HFFc6 (cell line): ENCODE measurements around the gene STRN3. TPM values are rescaled to one million over a fixed set of nuclear protein-coding genes. Genes with fewer than 3 reads are reported as not detected.
A peak's percentile ranks its signal among the peaks of the same experiment; 100 is the strongest.

Experiments
- DNase-seq: peaks from one replicate; pipeline ENCODE4 v3.0.0-alpha.2; 2018
- H3K27ac Mint-ChIP-seq: 2 replicates; pipeline ENCODE4 v1.8.0; 2020; ENCODE audit warnings: mild to moderate bottlenecking, mixed read lengths
- H3K27me3 Mint-ChIP-seq: 2 replicates; pipeline ENCODE4 v1.8.0; 2021; ENCODE audit warnings: mild to moderate bottlenecking, moderate library complexity, mixed read lengths; ENCODE audit not compliant: insufficient read depth
- H3K36me3 Mint-ChIP-seq: 2 replicates; pipeline ENCODE4 v1.8.0; 2021; ENCODE audit warnings: low read depth, mixed read lengths
- H3K4me1 Mint-ChIP-seq: 2 replicates; pipeline ENCODE4 v1.8.0; 2020; ENCODE audit warnings: low read depth, mixed read lengths
- H3K4me3 Mint-ChIP-seq: 2 replicates; pipeline ENCODE4 v1.8.0; 2020; ENCODE audit warnings: mild to moderate bottlenecking, moderate library complexity, mixed read lengths
- H3K9me3 Mint-ChIP-seq: 2 replicates; pipeline ENCODE4 v1.8.0; 2020; ENCODE audit warnings: mild to moderate bottlenecking, mixed read lengths
- total RNA-seq, 6 experiments: library from RNA; stranded (reverse); fragmentation: NEBNext Ultra II Directional; extraction: Animal tissue kit (Norgen Biotek cat#: 25700); gene quantifications; 2 replicates in 1 of 6; 3 replicates in 5 of 6; pipeline ENCODE4 v1.2.3, GENCODE V29; 2021
- TF ChIP-seq, protein P1 (sequence below): fragments of 200-600 bp; sonication (generic); IDR thresholded peaks from 2 replicates; pipeline ENCODE4 v1.5.0; 2021; ENCODE audit warnings: antibody characterized with exemption, mild to moderate bottlenecking

Gene STRN3
- total RNA-seq, 6 experiments from 2014 or later = 34.5 to 40.6 (median 38.6) TPM

DNA sequence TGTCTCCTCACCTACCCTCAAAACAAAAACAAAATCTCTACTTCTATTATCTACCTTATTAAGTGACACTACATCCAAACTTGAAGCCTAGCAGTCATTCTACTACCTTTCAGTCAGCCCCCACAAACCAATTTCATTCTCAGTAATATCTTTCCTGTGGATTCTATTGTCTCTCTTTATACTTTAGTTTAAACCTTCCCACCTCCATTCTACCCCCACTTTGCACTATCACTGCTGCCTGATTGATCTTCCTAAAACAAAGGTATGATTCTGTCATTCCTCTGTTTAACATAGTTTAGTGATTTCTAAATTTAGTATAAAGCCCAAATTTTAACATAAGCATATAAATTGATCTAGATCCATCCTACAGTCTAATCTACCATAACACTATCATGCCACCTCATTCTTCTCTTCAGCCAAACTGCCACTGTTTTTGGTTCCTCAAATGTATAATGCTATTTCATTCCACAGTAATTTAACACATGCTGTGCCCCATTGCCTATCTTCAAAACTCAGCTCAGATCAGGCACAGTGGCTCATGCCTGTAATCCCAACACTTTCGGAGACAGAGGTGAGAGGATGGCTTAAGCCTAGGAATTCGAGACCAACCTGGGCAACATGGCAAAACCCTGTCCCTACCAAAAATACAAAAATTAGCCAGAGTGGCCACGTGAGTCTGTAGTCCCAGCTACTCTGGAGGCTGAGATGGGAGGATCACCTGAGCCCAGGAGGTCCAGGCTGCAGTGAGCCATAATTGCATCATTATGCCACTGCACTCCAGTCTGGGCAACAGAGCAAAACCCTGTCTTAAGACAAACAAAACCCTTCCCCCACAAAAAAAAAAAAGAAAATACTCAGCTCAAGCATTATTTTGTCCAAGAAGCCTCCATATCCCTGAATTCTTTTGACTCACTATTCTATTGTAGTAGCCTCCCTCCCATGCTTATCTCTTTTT, 3.1 kb upstream of the STRN3 start:
- DNase-seq = no peak
- H3K36me3 Mint-ChIP-seq = peaks cover 7% of the 10 kb centered on the region
- H3K4me1 Mint-ChIP-seq = peaks cover 51% of the 10 kb centered on the region
- H3K4me3 Mint-ChIP-seq = no peak overlapping the region
- H3K9me3 Mint-ChIP-seq = no peaks in the 10 kb centered on the region
- H3K27me3 Mint-ChIP-seq = no peaks in the 10 kb centered on the region; the same call in 1 of the 2 replicates
- H3K27ac Mint-ChIP-seq = no peak overlapping the region
- TF ChIP-seq, protein P1, sequence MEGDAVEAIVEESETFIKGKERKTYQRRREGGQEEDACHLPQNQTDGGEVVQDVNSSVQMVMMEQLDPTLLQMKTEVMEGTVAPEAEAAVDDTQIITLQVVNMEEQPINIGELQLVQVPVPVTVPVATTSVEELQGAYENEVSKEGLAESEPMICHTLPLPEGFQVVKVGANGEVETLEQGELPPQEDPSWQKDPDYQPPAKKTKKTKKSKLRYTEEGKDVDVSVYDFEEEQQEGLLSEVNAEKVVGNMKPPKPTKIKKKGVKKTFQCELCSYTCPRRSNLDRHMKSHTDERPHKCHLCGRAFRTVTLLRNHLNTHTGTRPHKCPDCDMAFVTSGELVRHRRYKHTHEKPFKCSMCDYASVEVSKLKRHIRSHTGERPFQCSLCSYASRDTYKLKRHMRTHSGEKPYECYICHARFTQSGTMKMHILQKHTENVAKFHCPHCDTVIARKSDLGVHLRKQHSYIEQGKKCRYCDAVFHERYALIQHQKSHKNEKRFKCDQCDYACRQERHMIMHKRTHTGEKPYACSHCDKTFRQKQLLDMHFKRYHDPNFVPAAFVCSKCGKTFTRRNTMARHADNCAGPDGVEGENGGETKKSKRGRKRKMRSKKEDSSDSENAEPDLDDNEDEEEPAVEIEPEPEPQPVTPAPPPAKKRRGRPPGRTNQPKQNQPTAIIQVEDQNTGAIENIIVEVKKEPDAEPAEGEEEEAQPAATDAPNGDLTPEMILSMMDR = no peak

DNA sequence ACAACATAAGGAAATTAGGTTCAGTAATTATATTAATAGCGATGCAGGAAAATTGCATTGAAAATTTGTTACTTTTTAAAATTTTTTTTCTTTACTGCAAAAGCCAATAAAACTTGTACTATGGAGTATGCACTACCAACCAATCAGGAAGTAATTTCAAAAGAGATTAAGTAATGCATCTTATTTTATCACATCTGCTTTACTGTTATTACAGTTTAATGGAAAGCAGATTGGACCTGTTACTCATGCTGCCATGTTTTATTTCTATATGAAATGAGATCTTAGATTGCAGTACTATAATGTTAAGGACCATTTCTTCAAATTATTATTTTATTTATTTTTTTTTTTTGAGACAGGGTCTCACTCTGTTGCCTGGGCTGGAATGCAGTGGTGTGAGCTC, 1.7 kb upstream of the STRN3 start:
- no peak for DNase-seq
- TF ChIP-seq, protein P1 = no peak
- peaks cover 51% of the 10 kb centered on the region for H3K4me1 Mint-ChIP-seq
- no peak overlapping the region for H3K27ac Mint-ChIP-seq
- H3K27me3 Mint-ChIP-seq = no peaks in the 10 kb centered on the region; the same call in 1 of the 2 replicates
- H3K36me3 Mint-ChIP-seq = peaks cover 7% of the 10 kb centered on the region
- no peaks in the 10 kb centered on the region for H3K9me3 Mint-ChIP-seq
- H3K4me3 Mint-ChIP-seq = peak overlapping the region; percentile 92

DNA sequence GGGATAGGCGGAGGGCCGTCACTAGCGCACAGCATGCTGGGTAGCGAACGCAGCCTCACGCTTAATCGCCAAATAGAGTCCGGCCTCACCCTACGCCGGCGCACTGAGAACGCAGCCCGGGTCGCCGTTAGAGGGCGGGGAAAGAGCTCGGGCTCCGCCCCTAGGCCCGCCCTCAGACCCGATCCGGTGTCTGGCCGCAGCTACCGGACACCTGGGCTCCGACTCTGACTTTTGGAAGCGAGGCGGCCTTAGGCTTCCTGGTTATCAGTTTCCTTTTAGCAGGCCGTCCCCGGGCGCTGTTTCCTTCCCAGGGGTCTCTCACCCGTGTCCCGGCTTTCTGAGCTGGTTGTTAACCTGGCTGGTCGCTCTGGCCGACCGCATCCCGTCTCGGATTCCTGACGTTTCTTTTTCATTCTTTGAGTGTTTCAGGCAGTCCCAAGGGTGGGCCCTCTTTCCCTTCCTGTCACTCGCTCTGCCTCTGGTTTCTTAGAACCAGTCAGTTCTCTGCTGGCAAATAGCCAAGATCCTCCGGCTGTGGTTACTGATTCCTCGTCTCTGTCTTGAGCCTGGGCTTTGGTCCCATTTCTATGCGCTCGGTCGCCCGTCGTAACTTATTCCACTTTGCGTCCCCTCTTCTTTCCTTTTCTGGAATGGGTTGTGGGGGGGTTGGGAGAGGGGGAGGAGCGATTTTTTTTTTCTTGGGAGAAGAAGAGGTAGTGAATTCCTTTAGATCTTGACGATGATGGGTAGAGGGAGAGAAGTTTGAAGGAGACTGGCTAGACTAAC, 464 bp upstream of the STRN3 start:
- DNase-seq = peak; percentile 98
- H3K27me3 Mint-ChIP-seq = no peaks in the 10 kb centered on the region; the same call in 1 of the 2 replicates
- peak overlapping the region; percentile 92 for H3K4me3 Mint-ChIP-seq
- TF ChIP-seq, protein P1 = peak; percentile 35; the same call in 1 of the 2 replicates
- peaks cover 50% of the 10 kb centered on the region for H3K4me1 Mint-ChIP-seq
- peaks cover 10% of the 10 kb centered on the region for H3K36me3 Mint-ChIP-seq
- peak overlapping the region; percentile 100 for H3K27ac Mint-ChIP-seq
- no peaks in the 10 kb centered on the region for H3K9me3 Mint-ChIP-seq

DNA sequence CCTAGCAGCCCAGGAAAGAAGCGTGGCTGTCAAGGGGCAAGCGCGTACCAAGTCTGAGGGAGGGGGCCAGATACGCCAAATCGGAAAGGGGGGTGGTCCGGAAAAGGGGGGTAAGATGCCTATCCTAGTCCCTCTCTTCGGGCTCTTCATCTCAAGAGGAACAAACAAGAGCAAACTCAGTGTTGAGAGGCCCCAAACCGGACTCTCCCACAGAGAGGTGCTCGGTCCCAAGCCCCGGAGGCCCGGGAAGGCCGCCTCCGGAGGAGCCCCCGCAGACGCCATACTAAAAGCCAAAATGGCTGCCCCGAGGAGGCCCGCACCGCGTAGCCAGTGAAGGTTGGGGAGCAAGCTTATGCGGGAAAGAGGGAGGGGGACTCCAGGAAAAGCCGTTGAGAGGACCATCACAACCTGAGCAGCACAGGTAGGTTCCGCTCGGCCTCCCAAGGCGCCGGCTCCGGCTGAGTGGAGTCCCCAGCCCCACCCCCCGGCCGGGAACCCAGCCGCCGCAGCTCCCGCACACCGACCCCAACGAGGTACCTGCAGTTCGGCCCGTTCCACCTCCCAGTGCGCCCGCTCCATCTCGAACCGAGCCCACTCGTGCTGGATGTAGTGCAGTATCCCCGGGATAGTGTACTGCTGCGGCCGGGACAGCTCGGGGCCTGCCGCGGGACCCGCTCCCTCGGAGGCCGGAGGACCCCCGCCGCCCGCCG, 657 bp downstream of the STRN3 start, which contains the start of gene AP4S1:
Gene AP4S1, plus strand, starts transcription at position 283 of the 710 bp plus-strand sequence. CDS start 40,548 bp downstream, outside the sequence.
- DNase-seq = no peak
- Mint-ChIP-seq H3K27ac (peak within 1 kb of the TSS; percentile 100), H3K4me3 (peak within 1 kb of the TSS; percentile 92), H3K27me3 (no peaks in the 10 kb centered on the region; the same call in 1 of the 2 replicates), H3K4me1 (peaks cover 46% of the 10 kb centered on the region), H3K9me3 (no peaks in the 10 kb centered on the region), H3K36me3 (peaks cover 20% of the 10 kb centered on the region)
- TF ChIP-seq, protein P1 = no peak
